PC-9 (cell line): Measurements from ENCODE around the gene RBBP4. TPM values are rescaled to one million over a fixed set of nuclear protein-coding genes. Genes with fewer than 3 reads are reported as not detected.
A peak's percentile ranks its signal among the peaks of the same experiment; 100 is the strongest.
"Not testable (repeated sequence)": the region's sequence is repeated elsewhere in the genome, so short reads cannot be mapped to it uniquely, and the experiment has no call there.

Source experiments
- BruUV-seq: library from RNA; stranded (reverse); fragments of 400-500 nt; replicated peaks from 2 replicates; lab custom pipeline; 2021; lab: Mats Ljungman, UMichigan
- CTCF ChIA-PET: fragments of 300-600 bp; sonication (Branson Sonifier 250); formaldehyde crosslinking; loops from one replicate; lab custom pipeline; 2022; ENCODE audit warnings: antibody characterized with exemption; lab: Charles Lee
- POLR2A ChIA-PET: fragments of 300-600 bp; sonication (Branson Sonifier 250); formaldehyde crosslinking; loops from one replicate; lab custom pipeline; 2022; ENCODE audit warnings: antibody characterized with exemption; ENCODE audit not compliant: unreplicated experiment; lab: Charles Lee
- DNase-seq, 2 experiments: peaks; one replicate each; pipeline versions ENCODE4 v3.0.0 to v3.0.0-alpha.2; 2015 to 2022; ENCODE audit warnings: mixed read lengths in 1 of 2
- H2AFZ ChIP-seq: fragments of 200-600 bp; sonication (generic); 2 replicates; pipeline ENCODE4 v1.8.1; 2017; ENCODE audit warnings: antibody characterized with exemption
- H3F3A ChIP-seq: fragments of 200-600 bp; sonication (generic); 2 replicates; pipeline ENCODE4 v1.8.1; 2017; ENCODE audit warnings: antibody characterized with exemption, mild to moderate bottlenecking, low read depth; ENCODE audit not compliant: insufficient read depth
- H3K27ac ChIP-seq: fragments of 200-600 bp; sonication (generic); 2 replicates; pipeline ENCODE4 v1.6.1; 2016; ENCODE audit warnings: mixed run types
- H3K27me3 ChIP-seq: fragments of 200-600 bp; sonication (generic); 2 replicates; pipeline ENCODE4 v1.6.1; 2016; ENCODE audit warnings: low read depth, mixed run types; ENCODE audit not compliant: insufficient read depth
- H3K36me3 ChIP-seq: fragments of 200-600 bp; sonication (generic); 2 replicates; pipeline ENCODE4 v1.6.1; 2016; ENCODE audit warnings: low read depth, mixed run types
- H3K4me1 ChIP-seq: fragments of 200-600 bp; sonication (generic); replicated peaks from 2 replicates; pipeline ENCODE4 v1.6.1; 2016; ENCODE audit warnings: mixed run types; ENCODE audit not compliant: insufficient read depth
- H3K4me2 ChIP-seq: fragments of 200-600 bp; sonication (generic); 2 replicates; pipeline ENCODE4 v1.6.1; 2017; ENCODE audit warnings: mixed run types
- H3K4me3 ChIP-seq: fragments of 200-600 bp; sonication (generic); 2 replicates; pipeline ENCODE4 v1.6.1; 2016; ENCODE audit warnings: mixed run types
- H3K79me2 ChIP-seq: fragments of 200-600 bp; sonication (generic); 2 replicates; pipeline ENCODE4 v1.6.1; 2017; ENCODE audit warnings: low read depth, mixed run types
- H3K9me2 ChIP-seq: fragments of 200-600 bp; sonication (generic); 2 replicates; pipeline ENCODE4 v1.8.1; 2017; ENCODE audit warnings: mild to moderate bottlenecking; ENCODE audit not compliant: insufficient read depth
- H3K9me3 ChIP-seq: fragments of 200-600 bp; sonication (generic); 2 replicates; pipeline ENCODE4 v1.8.1; 2016; ENCODE audit warnings: low read depth; ENCODE audit not compliant: insufficient read depth
- H4K20me1 ChIP-seq: fragments of 200-600 bp; sonication (generic); 2 replicates; pipeline ENCODE4 v1.8.1; 2017; ENCODE audit not compliant: insufficient read depth
- EZH2 ChIP-seq: fragments of 200-600 bp; sonication (generic); IDR thresholded peaks from 2 replicates; pipeline ENCODE4 v1.8.0; 2017; ENCODE audit warnings: antibody characterized with exemption, low read depth
- intact Hi-C: fragments of 100-400 bp; cut with micrococcal nuclease; formaldehyde crosslinking; loops from one replicate; pipeline ENCODE4 v1.10.0; 2022; ENCODE audit not compliant: unreplicated experiment
- total RNA-seq: library from RNA; stranded (reverse); gene quantifications from 2 replicates; pipeline ENCODE4 v1.2.3, GENCODE V29; 2021
- TF ChIP-seq, protein P1 (sequence below): fragments of 200-600 bp; sonication (generic); conservative IDR thresholded peaks from 2 replicates; pipeline ENCODE4 v1.6.1; 2017; ENCODE audit warnings: mixed run types, antibody characterized with exemption, mild to moderate bottlenecking, moderate library complexity

Gene RBBP4
- total RNA-seq, 1 experiment from 2014 or later: 206 TPM

DNA sequence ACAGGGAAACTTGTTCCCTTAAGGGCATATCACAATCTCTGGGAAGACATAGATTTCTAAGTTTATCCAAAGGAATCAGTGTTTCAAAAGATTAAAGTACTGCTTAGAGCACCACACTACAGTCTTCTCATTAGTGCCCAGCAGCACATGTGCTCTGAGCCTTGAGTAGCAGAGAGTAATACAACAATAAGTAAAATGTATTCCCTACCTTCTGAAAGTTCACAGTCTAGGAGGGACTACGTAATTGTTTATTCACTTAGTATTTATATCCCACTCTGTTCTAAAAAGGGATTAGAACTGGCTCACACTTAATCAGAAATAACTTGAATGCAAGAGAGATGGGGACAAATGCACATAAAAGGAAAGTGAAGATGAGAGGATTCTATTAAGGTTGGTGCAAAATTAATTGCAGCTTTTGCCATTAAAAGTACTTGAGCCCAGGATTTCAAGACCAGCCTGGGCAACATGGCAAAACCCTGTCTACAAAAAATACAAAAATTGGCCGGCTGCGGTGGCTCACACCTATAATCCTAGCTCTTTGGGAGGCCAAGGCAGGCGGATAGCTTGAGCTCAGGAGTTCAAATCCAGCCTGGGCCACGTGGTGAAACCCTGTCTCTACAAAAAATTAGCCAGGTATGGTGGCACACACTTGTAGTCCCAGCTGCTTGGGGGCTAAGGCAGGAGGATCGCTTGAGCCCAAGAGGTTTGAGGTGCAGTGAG, 42.6 kb downstream of the RBBP4 start:
- Histone ChIP-seq H3K27ac (no peak overlapping the region), H3F3A (peaks cover 19% of the 10 kb centered on the region; the same call in 1 of the 2 replicates), H3K4me2 (no peak overlapping the region), H3K79me2 (no peaks in the 10 kb centered on the region), H3K36me3 (no peaks in the 10 kb centered on the region), H2AFZ (no peak overlapping the region), H3K27me3 (no peaks in the 10 kb centered on the region), H3K9me2 (no peaks in the 10 kb centered on the region), H3K9me3 (no peaks in the 10 kb centered on the region), H3K4me3 (no peak overlapping the region), H3K4me1 (peaks cover 14% of the 10 kb centered on the region), H4K20me1 (no peaks in the 10 kb centered on the region)
- CTCF ChIA-PET: no interaction called here
- TF ChIP-seq, protein P1, sequence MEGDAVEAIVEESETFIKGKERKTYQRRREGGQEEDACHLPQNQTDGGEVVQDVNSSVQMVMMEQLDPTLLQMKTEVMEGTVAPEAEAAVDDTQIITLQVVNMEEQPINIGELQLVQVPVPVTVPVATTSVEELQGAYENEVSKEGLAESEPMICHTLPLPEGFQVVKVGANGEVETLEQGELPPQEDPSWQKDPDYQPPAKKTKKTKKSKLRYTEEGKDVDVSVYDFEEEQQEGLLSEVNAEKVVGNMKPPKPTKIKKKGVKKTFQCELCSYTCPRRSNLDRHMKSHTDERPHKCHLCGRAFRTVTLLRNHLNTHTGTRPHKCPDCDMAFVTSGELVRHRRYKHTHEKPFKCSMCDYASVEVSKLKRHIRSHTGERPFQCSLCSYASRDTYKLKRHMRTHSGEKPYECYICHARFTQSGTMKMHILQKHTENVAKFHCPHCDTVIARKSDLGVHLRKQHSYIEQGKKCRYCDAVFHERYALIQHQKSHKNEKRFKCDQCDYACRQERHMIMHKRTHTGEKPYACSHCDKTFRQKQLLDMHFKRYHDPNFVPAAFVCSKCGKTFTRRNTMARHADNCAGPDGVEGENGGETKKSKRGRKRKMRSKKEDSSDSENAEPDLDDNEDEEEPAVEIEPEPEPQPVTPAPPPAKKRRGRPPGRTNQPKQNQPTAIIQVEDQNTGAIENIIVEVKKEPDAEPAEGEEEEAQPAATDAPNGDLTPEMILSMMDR: no peak
- no peak for TF ChIP-seq EZH2
- POLR2A ChIA-PET: no interaction called here
- BruUV-seq: no TSS peak
- intact Hi-C loops: no loop called here
- no peak for DNase-seq

DNA sequence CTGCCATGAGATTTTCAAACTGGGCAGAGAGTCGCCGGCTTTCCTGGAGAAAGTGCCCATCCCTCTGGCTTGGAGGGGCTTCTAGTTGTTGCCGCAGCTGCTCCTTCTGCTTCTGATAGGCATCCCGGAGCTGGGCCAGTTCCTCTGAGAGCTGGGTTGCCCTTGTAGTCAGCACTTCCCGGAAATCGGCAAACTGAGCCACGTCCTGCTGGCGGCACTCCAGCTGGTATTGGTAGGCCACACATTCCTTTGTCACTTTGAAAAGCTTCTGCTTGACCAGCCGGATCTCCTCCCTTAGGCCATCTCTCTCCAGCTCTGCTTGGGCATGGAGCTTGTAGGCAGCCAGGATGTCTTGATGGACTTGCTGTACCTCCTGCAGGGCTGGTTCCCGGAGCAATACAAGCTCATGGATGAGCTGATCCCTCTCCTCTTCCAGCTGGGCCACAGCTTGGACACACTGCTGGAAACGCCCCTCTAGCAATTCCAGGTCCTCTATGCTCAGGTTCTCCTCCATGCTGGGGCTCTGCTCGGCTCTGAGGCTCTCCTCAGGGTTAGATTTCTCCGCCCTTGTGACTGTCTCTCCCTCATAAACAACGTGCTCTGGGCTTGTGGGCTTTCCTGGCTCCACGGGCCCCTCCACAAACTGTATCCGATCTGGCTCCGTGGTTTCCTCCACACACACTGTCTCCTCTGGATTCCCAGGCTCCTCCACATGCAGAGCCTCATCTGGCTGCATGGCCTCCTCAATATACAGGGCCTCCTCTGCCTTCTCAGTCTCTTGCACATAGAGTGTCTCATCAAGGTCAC, 44.3 kb downstream of the RBBP4 start:
- POLR2A ChIA-PET: no interaction called here
- H3K27ac ChIP-seq: no peak overlapping the region
- no peaks in the 10 kb centered on the region for H4K20me1 ChIP-seq
- H3F3A ChIP-seq: peaks cover 9% of the 10 kb centered on the region; the same call in 1 of the 2 replicates
- H3K4me3 ChIP-seq: no peak overlapping the region
- H3K79me2 ChIP-seq: no peaks in the 10 kb centered on the region
- DNase-seq: peak; percentile 74 to 77
- BruUV-seq: no TSS peak
- H3K36me3 ChIP-seq: no peaks in the 10 kb centered on the region
- no peaks in the 10 kb centered on the region for H3K27me3 ChIP-seq
- H3K4me2 ChIP-seq: peak overlapping the region; percentile 31; the same call in 1 of the 2 replicates
- H3K9me2 ChIP-seq: no peaks in the 10 kb centered on the region
- H3K9me3 ChIP-seq: no peaks in the 10 kb centered on the region
- CTCF ChIA-PET: interaction anchor here (0.5 kb wide), 1 partner anchor 92 kb away, joined by 6 read pairs; no protein-coding TSS in a partner anchor
- TF ChIP-seq, protein P1: no peak
- TF ChIP-seq EZH2: no peak
- H2AFZ ChIP-seq: no peak overlapping the region
- peaks cover 14% of the 10 kb centered on the region for H3K4me1 ChIP-seq
- intact Hi-C loops: no loop called here

- POLR2A ChIA-PET: no interaction called here
- no TSS peak for BruUV-seq
These were observed 45.0 kb downstream of the RBBP4 start for GRCh38 chr1:32696041-32696440.

GRCh38 chr1:32696996-32697395, 46.0 kb downstream of the RBBP4 start:
- H3K9me2 ChIP-seq, intact Hi-C loops, POLR2A ChIA-PET, CTCF ChIA-PET, H3K27me3 ChIP-seq, H3K79me2 ChIP-seq, H3K9me3 ChIP-seq, H3K27ac ChIP-seq, H2AFZ ChIP-seq, H4K20me1 ChIP-seq, H3K4me2 ChIP-seq, DNase-seq, H3K36me3 ChIP-seq, H3K4me3 ChIP-seq, BruUV-seq: not testable (repeated sequence)
- H3K4me1 ChIP-seq: peaks cover 14% of the 10 kb centered on the region
- H3F3A ChIP-seq: peaks cover 16% of the 10 kb centered on the region; the same call in 1 of the 2 replicates

More at GRCh38 chr1:32696041-32696440, 45.0 kb downstream of the RBBP4 start:
- Histone ChIP-seq H3K36me3 (no peaks in the 10 kb centered on the region), H3F3A (peaks cover 13% of the 10 kb centered on the region; the same call in 1 of the 2 replicates), H3K27ac (no peak overlapping the region), H3K9me3 (no peaks in the 10 kb centered on the region), H3K4me3 (no peak overlapping the region), H3K4me1 (peaks cover 14% of the 10 kb centered on the region), H3K27me3 (no peaks in the 10 kb centered on the region), H3K79me2 (no peaks in the 10 kb centered on the region), H4K20me1 (no peaks in the 10 kb centered on the region), H3K4me2 (no peak overlapping the region), H3K9me2 (no peaks in the 10 kb centered on the region), H2AFZ (no peak overlapping the region)
- intact Hi-C loops: no loop called here
- no peak for DNase-seq
- CTCF ChIA-PET: no interaction called here
- TF ChIP-seq, protein P1: no peak
- TF ChIP-seq EZH2: no peak
